Vagina (tissue), 2 donors: ENCODE measurements around the gene EMID1.

Source experiments
- CTCF ChIP-seq, 3 experiments: fragments of 450-650 bp in 2 of 3; fragments of 200-600 bp in 1 of 3; sonication (generic) in 1 of 3; IDR thresholded peaks; one replicate each; pipeline ENCODE4 v1.5.1; 2017 to 2019; ENCODE audit warnings: antibody characterized with exemption in 3 of 3, mild to moderate bottlenecking in 2 of 3, moderate library complexity in 2 of 3
- POLR2A ChIP-seq, 2 donors: fragments of 450-650 bp; IDR thresholded peaks; one replicate each; pipeline ENCODE4 v1.6.1; 2017; ENCODE audit warnings: antibody characterized with exemption in 2 of 2, mild to moderate bottlenecking in 2 of 2, moderate library complexity in 2 of 2
- POLR2AphosphoS5 ChIP-seq, 2 donors: sonication (generic); formaldehyde crosslinking; IDR thresholded peaks; one replicate each; pipeline ENCODE4 v1.9.0; 2017; ENCODE audit warnings: antibody characterized with exemption in 2 of 2, mild to moderate bottlenecking in 2 of 2, low read depth in 1 of 2; ENCODE audit not compliant: insufficient read depth in 1 of 2

- no peak for TF ChIP-seq POLR2AphosphoS5 (IDR thresholded peaks at IDR 0.05; ENCODE audit: insufficient read depth in 1 of 2, low read depth in 1 of 2)
- no peak for TF ChIP-seq CTCF (IDR thresholded peaks at IDR 0.05)
- TF ChIP-seq POLR2A (IDR thresholded peaks at IDR 0.05): no peak
Measured at GRCh38 chr22:29216873-29217666, 11.4 kb downstream of the EMID1 start.
